ENCODE data around the gene PYGM. TPM values are rescaled to one million over a fixed set of nuclear protein-coding genes. Genes with fewer than 3 reads are reported as not detected.

The PYGM gene
- polyA plus RNA-seq (ENCODE audit: insufficient read length in 4 of 4), result 1 to 10 TPM; 1.6 to 3.0 (median 2.1) TPM

DNA sequence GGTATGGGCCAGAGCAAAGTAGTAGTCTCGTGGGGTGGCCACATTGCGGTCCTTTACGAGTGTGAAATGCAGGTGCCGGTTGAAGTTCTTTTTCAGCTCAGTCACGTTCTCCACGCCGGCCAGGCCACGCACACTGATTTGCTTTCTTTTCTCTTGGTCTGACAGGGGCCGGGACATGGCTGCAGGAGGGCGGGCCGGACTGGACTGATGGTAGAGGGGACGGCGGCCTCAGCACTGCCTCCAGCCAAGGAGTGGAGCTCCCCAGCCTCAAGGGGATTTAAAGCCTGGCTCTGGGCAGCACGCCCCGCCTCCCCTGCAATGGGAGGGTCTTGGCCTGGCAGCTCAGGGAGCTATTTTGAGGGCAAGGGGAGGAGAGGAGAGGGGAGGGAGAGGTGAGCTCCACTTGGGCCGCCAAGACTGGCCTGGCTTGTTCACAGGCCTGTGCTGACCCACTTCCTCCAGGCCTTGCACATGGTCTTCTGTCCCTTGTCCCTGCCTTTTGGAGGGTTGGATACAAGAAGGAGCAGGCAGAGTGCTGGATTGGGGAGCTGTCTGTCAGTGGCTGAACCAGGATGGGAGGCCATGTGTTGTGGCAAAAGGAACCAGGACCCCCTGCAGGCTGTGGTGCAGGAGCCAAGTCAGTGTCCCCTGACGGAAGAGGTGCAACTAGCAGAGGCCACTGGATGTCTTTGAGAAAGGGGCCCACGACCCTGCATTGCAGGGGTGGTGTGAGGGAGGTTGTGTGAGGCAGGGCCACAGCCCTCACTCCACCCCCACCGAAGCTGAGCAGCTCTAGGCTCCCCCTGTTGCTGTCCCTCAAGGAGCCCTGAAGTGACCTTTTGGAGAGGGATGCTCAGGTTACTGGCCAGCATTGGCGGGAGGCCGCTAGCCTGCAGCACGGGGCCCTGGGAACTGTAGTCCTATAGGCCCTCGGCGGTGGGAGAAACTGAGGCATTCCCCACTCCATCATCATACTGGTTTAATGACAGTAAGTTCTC is at the start of gene PYGM:
Gene PYGM (minus strand): TSS at position 253 of the 998 bp plus-strand sequence. CDS start 76 bp downstream, at position 177.
- DNase-seq (ENCODE audit: low read depth in 4 of 4, low spot score in 2 of 4), result no peak

DNA sequence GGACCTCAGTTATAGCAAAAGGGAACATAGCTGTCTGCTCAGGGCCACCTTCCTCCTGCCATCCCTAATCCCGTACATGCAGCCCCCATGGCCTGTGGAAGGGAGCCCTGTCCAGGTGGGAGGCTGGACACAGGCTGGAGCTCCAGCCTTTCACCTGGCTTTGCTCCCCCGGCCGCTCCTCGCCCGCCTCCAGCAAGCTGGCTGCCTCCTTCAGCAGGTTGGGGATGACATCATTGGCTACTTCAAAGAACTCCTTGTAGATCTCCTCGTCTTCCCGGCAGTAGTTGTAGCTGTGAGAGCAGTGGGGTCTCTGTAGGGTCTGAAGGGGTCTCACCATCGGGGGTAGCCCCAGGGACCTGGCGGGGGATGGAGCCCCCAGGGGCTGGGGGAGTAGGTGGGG is 45.7 kb upstream of the PYGM start:
- DNase-seq (ENCODE audit: low read depth in 4 of 4, low spot score in 2 of 4), result no peak

DNA sequence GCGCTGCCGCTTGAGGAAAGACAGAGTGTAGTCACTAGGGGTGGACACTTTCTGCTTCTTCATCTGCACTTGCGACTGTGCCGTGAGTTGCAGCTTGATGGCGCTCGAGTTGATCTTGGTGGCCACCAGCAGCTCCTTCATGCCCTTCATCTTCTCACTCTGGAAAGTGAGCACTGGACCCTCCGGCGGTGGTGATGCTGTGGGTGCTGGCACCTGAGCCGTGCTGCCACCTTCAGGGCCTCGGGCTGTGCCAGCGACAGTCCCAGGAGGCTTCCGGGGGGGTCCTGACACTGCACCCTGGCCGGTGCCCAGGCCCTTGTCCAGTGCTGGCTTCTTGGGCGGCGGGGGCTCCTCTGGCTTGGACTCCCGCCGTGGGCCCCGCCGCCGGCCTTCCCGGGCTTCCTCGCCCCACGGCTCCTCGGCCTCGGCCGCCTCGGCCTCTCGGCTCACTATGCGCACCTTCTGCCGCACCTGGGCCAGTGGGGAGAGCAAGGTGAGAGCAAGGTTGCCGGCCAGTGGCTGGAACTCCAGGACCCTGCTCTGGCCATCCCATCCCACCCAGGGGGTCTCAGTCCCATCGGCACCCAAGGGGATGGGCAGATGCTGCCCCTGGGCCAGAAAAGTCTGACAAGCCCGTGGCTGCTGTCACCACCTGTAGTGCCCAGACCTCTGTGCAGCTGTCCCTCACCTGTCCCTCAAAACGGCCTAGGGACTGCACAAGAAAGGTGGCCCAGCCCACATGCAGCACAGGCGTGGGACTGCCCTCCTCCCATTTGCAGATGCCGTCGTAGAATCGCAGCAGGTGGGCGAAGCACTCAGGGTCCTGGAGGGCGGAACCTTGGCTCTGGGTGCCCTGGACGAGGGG is 44.8 kb upstream of the PYGM start:
- no peak for DNase-seq (ENCODE audit: low read depth in 4 of 4, low spot score in 2 of 4)

DNA sequence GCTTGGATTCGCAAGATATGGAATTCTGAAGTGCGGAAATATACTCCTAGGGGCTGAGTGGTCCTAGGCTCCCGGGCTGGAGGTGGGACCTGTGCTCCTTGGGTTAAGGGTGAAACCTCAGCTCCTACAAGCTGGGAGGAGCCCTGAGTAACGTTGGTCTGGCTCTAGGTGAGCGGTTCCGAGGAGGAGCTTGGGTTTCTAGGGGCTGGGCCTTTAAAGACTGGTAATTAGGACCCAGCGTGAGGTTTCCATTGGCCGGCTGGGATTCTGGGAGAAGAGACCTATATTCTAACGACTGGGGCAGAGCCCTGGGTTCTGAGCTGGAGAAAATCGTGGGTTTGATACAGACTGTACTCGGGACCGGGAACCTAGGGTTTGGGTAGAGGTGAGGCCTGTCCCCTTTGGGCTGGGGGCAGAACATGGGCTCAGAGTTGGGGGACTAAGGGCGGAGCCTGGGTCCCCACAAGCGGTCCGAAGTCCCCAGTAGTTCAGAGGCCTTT is 44.1 kb upstream of the PYGM start:
- DNase-seq (ENCODE audit: low read depth in 4 of 4, low spot score in 2 of 4), result no peak

DNA sequence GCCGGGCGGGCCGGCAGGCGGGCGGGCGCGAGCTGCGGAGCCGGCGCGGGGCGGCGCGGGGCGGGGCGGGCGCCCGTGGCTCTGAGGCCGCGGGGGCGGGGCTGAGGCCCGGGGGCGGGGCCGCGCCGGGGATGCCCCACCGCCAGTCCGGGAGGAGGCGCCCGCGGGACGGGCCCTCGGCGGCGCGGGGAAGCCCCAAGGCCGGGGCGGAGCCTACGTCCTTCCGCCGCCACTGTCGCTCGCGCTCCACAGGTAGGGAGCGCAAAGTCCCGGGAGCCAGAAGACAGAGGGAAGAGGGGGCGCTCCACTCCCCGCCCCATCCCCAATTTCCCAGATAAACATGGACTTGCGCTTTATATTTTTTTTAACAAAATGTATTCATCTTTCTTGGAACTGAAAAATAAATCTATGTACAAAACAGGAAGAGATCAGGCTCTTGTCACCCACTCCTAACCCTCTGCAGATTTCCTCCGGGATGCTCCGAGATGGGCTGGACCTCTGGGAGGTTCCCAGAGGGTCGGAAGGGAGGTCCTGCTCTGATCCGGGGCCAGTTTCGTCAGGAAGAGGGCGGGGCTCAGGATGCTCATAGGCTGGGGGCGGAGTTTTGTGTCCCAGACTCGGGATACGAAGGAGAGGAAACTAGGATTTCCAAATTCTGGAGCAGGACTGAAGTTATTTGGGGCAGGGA is 43.5 kb upstream of the PYGM start, which contains the start of gene MAP4K2:
Gene MAP4K2 (minus strand): TSS at position 57 of the 688 bp plus-strand sequence. CDS start 65 bp downstream, outside the sequence.
- peak; percentile 58 to 87 (median 66) for DNase-seq (ENCODE audit: low read depth in 4 of 4, low spot score in 2 of 4)

DNA sequence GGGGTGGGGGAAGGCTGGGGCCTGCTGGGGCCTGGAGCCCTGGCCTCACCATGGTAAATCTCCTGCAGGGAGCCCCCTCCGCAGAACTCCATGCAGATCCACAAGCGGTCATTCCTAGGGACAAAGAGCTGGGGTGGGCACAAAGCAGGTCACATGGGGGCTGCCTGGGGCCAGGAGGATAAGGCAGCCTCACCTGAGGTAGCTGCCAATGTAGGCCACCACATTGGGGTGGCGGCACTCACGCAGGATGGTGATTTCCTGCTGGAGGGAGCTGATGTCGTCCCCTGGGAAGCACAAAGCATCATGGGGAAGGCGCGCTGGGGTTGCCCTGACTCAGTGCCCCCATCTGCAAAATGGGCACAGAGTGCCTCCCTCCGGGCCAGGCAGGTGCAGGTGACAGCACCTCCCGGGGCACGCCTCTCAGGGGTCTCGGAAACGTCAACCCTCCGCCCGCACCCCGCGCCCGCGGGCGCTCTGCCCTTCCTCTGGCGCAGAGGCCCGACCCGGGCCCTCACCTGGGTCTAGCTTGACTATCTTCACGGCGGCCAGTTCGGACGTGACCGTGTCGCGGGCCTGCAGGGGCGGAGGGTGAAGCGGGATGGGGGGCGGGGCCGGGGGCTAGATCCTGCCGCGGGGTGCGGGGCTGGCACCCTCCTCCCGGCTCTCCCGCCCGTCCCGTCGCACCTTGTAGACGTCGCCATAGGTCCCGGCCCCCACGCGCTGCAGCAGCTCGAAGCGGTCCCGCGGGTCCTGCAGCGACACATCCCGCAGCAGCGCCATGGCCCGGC is 42.8 kb upstream of the PYGM start:
- DNase-seq (ENCODE audit: low read depth in 4 of 4, low spot score in 2 of 4), result no peak

DNA sequence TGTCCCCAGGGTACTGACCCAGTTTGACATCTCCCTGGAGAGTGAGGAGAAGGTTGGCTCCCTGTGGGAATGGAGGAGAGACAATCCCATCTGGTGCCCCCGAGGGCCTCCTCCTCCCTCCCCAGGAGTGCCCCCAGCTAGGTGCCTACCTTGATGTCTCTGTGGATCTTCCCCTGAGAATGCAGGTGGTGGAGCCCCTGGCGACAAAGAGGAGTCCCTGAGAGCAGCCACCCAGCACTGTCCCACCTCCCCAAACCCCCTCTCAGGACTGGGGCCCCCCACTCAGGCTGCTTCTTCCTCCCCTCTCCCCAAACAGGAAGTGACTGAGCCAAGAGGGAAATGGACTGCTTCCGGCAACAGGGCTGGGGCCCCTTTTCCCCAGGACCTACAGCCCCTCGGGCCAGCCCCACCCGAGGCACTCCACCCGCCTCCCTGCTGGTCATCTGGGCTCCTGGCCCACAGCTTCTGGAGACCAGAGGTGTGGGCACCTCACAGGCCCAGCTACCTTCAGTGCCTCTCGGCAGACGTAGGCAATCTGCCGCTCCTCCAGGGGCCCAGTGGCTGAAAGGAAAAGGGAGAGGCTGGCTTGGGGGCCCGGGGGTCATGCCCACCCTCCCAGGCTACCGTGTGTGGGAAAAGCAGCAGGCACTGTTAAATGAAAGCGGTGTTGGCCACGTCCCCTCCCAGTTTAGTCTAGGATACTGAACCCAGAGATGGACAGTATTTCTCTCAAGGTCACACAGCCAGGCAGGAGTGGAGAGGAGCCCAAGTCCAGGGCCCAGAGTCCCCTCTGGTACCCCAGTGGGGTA is 42.0 kb upstream of the PYGM start:
- no peak for DNase-seq (ENCODE audit: low read depth in 4 of 4, low spot score in 2 of 4)

DNA sequence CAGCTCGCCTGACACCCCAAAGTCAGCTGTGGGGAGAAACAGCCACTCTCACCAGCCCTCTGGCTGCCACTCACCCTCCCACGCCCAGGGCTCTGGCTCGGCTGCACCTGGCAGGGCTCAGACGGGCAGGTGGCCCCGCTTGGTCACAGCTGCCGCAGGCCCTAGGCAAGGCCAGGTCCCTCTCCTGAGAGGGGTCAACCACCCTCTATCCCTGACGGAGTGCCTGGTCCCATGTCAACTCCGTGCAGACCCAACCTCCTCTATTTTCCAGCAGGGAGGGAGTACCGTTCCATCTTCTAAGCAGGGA is 41.3 kb upstream of the PYGM start:
- no peak for DNase-seq (ENCODE audit: low read depth in 4 of 4, low spot score in 2 of 4)

DNA sequence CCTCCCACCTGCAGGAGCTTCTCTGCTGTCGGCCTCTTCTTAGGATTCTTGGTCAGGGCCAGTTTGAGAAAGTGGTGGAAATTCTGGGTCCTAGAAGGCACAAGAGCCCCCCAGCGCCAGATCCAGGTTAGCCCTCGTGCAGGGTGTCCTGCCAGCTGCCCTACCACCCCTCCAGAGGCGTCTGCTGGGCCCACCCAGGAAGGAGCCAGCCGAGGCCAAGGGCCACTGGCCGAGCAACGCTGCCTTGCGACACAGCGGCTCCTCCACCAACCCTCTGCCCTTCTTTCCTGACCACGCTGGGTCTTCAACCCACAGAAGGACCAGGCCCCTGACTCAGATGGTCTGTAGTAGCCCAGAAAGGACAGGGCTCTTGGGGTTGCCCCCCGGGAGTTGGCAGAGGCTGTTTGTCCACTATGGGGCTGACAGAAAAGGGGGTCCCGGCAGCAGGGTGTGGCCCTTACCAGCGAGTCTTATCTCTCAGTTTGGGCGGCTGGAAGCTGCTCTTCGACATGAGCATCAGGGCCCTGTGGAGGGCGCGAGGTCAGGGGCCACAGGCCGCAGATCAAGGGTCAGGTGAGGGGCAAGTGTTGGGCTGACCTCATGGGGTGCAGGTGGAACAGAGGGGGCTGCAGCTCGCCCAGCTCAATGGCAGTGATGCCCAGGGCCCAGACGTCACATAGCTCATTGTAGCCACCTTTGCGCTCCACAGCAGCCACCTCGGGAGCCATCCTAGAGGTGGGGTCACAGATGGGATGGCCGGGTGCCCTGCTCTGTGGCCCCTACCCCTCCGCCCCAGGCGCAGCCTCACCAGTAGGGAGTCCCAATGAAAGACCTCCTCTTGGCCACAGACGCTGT is 40.8 kb upstream of the PYGM start:
- no peak for DNase-seq (ENCODE audit: low read depth in 4 of 4, low spot score in 2 of 4)

DNA sequence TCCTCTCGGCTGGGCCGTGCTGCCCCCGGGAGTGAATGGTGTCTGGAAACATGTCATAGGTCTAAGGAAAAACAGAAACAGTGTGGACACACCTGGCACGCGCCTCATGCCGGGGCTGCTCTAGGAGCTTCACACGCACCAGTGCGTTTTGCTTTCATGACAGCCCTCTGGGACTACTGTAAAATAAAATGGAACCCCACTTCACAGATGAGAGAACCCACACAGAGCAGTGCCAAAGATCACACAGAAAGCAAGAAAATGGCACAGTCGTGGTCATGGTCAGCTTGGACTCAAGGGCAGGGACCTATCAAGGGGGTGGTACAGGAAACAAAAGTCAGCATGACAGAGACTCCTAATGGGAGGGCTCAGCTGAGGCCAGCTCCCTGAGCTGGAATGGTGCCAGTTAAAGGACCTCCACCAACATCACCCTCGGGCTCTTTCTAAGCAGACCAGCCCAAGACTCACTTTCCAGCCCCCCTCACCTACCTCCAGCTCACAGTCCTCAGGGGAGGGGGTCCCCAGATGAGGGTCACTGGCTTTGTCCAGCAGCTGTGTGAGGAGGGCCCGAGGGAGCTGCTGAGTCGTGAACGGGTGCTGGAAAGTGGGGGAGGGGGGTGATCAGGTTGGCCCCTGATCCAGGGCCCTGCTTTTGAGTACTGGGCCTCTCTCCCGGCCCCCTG is 40.0 kb upstream of the PYGM start:
- DNase-seq (ENCODE audit: low read depth in 4 of 4, low spot score in 2 of 4), result no peak

DNA sequence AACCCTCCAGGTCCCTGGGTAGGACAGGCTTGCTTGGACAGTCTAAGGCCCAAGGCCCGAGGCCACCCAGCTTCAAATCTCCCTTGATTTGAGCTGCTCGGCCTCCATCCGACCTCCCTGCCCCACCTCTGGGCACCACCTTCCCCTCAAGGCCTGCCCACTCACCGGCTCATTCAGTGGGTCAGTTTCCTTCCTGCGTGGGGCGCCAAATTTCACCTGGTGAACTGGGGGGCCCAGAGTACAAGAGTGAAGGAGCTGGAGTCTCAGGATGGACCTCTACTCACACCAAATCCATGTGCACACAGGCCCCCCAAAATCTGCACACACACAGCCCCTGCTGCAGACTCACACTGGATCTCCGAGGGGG is 39.5 kb upstream of the PYGM start:
- DNase-seq (ENCODE audit: low read depth in 4 of 4, low spot score in 2 of 4), result no peak

DNA sequence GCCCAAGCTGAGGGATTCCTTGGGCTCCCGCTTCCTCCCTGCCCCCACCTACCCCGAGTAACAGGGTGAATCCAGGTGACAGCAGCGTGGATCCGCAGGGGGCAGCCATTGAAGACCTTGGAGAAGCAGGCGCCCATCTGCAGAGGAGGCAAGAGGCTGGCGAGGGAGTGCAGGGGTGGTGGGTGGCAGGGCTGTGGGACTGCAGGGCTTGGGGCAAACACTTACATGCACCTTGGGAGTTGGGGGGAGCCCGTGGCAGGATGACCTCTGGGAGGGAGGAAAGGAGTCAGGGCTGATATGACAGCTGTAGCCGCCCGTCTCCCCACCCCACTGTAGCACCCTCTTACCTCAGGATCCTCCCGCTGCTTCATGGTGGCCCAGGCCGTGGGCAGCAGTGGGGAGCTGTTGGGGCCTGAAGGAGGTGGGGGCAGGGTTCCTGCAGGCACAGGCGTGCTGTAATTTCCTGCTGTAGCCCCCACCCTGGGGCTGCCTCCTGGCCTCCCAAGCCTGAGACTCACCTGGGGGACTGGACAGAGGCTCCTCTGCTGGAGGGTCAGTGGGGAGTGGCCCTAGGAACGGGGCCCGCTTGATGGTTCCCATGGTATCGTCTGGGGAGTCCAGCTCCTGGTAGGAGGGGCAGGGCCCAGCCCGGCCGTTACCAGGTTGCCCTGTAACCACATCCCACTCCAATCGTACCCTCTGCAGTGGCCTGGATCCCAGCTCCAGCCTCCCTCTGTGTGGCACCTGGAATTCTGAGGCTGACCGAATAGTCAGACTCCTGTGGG is 37.2 kb upstream of the PYGM start:
- DNase-seq (ENCODE audit: low read depth in 4 of 4, low spot score in 2 of 4), result no peak

DNA sequence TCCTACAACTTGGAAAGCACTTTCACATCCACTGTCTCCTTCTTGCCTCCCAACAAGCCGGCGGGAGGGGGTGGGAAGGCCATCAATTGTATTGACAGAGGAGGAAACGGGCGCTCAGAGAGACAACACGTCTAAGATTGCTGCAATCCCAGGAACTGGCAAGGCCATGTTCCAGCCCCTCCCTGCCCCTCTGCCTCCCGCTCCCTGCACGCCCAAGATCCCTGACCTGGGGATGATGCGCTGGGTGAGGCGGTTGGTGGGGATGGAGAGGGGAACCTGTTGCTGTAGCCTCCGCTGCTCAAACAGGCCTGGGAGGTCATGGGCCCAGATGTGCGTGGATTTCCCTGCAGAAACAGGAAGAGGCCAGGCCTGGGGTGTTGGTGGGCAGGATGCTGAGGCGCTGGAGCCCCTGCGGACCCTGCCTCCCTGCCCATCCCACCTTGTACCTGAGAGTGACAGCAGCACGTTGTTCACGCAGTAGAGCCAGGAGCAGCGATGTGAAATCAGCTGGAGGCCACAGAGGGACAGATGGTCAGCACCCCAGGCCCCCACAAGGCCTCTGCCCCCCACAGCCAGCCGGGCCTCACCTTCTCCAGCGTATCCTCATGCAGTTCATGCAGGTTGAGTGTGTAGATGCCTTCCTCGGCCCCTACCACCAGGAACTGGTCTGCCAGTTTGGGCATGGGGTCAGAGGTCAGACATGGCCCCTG is 36.4 kb upstream of the PYGM start:
- no peak for DNase-seq (ENCODE audit: low read depth in 4 of 4, low spot score in 2 of 4)

DNA sequence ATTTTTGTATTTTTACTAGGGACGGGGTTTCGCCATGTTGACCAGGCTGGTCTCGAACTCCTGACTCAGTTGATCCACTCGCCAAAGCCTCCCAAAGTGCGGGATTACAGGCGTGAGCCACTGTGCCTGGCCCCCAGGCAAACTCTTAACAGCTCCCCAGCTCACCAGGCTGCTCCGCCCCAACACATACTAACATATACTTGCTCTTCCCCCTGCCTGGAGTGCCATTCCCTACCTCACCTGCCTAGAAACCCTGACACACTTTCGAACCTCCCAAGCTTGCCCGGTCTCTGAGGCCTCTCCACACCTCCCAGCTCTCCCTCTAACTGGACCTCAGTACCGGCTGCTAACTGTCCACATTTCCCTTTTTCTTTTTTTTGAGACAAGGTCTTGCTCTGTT is 34.8 kb upstream of the PYGM start:
- DNase-seq (ENCODE audit: low read depth in 4 of 4, low spot score in 2 of 4), result no peak

DNA sequence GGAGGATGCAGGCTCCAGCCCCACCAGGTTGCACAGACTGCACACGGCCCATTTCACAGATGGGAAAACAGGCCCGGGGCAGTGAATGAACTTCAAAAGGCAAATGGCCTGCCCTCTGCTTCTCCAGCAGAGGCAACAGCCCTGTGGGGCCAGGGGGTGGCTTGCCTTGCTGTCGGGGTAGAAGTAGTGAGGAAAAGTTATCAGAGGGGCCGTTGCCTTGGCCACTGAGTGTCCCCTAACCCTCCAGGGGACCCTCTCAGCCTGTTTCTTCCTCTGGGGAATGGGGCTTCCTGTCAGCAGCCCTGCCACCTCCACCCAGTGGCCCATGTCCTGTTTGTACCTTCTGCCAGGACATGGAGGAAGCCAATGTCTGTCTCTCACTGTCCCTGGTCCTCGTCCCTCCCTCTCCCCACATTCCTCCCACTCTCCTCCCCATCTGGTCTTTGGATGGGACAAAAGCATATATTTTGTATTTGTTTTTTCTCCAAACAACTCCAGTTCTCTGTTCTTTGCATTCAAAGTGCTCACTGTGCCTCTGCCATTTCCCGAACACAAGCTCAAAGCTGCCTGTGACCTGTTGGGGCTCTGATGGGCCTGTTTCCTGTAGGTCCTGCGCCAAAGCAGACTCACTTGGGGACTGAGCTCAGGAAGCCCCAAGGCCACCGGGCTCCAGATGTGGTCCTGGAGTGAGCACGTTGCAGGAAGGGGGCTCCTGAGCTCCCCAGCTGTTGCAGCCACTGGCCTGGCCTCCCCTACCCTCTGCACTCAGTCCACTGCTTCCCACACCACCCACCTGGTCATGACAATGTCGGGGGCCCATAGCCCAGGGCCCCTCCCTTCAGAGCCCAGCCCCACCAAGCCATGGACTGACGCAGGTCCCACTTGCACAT is 33.7 kb upstream of the PYGM start:
- DNase-seq (ENCODE audit: low read depth in 4 of 4, low spot score in 2 of 4), result no peak

Data from left renal cortex interstitium (tissue), 4 donors.